ENCODE measurements around the gene GRID2IP.

Gene GRID2IP

GRCh38 chr7:6576024-6576866 is 25.0 kb upstream of the GRID2IP start:
- Histone ChIP-seq H3K9me3 (ENCODE audit: low read length) (no peaks in the 10 kb centered on the region), H3K4me1 (ENCODE audit: insufficient read depth, low read length) (no peaks in the 10 kb centered on the region), H3K36me3 (ENCODE audit: insufficient read depth, low read length) (no peaks in the 10 kb centered on the region), H3K4me3 (ENCODE audit: low read length) (peak overlapping the region; percentile 40), H3K27me3 (ENCODE audit: insufficient read depth, low read length) (no peaks in the 10 kb centered on the region), H2AFZ (ENCODE audit: low read depth, low read length) (no peak overlapping the region)

GRCh38 chr7:6575281-6576023 is 24.2 kb upstream of the GRID2IP start:
- H3K4me1 ChIP-seq (ENCODE audit: insufficient read depth, low read length): no peaks in the 10 kb centered on the region
- H3K27me3 ChIP-seq (ENCODE audit: insufficient read depth, low read length): no peaks in the 10 kb centered on the region
- no peaks in the 10 kb centered on the region for H3K9me3 ChIP-seq (ENCODE audit: low read length)
- no peak overlapping the region for H3K4me3 ChIP-seq (ENCODE audit: low read length)
- H2AFZ ChIP-seq (ENCODE audit: low read depth, low read length): no peak overlapping the region
- H3K36me3 ChIP-seq (ENCODE audit: insufficient read depth, low read length): no peaks in the 10 kb centered on the region

GRCh38 chr7:6571160-6571779 is 20.0 kb upstream of the GRID2IP start:
- Histone ChIP-seq H3K27me3 (ENCODE audit: insufficient read depth, low read length) (no peaks in the 10 kb centered on the region), H3K4me3 (ENCODE audit: low read length) (no peak overlapping the region), H3K9me3 (ENCODE audit: low read length) (no peaks in the 10 kb centered on the region), H2AFZ (ENCODE audit: low read depth, low read length) (no peak overlapping the region), H3K4me1 (ENCODE audit: insufficient read depth, low read length) (no peaks in the 10 kb centered on the region), H3K36me3 (ENCODE audit: insufficient read depth, low read length) (no peaks in the 10 kb centered on the region)

GRCh38 chr7:6567886-6568285 is 16.6 kb upstream of the GRID2IP start:
- no peak overlapping the region for H2AFZ ChIP-seq (ENCODE audit: low read depth, low read length)
- no peak overlapping the region for H3K4me3 ChIP-seq (ENCODE audit: low read length)
- H3K4me1 ChIP-seq (ENCODE audit: insufficient read depth, low read length): no peaks in the 10 kb centered on the region
- no peaks in the 10 kb centered on the region for H3K9me3 ChIP-seq (ENCODE audit: low read length)
- no peaks in the 10 kb centered on the region for H3K27me3 ChIP-seq (ENCODE audit: insufficient read depth, low read length)
- no peaks in the 10 kb centered on the region for H3K36me3 ChIP-seq (ENCODE audit: insufficient read depth, low read length)

GRCh38 chr7:6565655-6566054 is 14.4 kb upstream of the GRID2IP start:
- H3K36me3 ChIP-seq (ENCODE audit: insufficient read depth, low read length): no peaks in the 10 kb centered on the region
- H2AFZ ChIP-seq (ENCODE audit: low read depth, low read length): no peak overlapping the region
- no peak overlapping the region for H3K4me3 ChIP-seq (ENCODE audit: low read length)
- H3K4me1 ChIP-seq (ENCODE audit: insufficient read depth, low read length): no peaks in the 10 kb centered on the region
- H3K27me3 ChIP-seq (ENCODE audit: insufficient read depth, low read length): no peaks in the 10 kb centered on the region
- H3K9me3 ChIP-seq (ENCODE audit: low read length): no peaks in the 10 kb centered on the region

GRCh38 chr7:6563936-6564770 is 12.9 kb upstream of the GRID2IP start:
- H3K9me3 ChIP-seq (ENCODE audit: low read length): no peaks in the 10 kb centered on the region
- no peaks in the 10 kb centered on the region for H3K36me3 ChIP-seq (ENCODE audit: insufficient read depth, low read length)
- no peak overlapping the region for H2AFZ ChIP-seq (ENCODE audit: low read depth, low read length)
- no peaks in the 10 kb centered on the region for H3K4me1 ChIP-seq (ENCODE audit: insufficient read depth, low read length)
- no peak overlapping the region for H3K4me3 ChIP-seq (ENCODE audit: low read length)
- no peaks in the 10 kb centered on the region for H3K27me3 ChIP-seq (ENCODE audit: insufficient read depth, low read length)

GRCh38 chr7:6562106-6562505 is 10.8 kb upstream of the GRID2IP start:
- Histone ChIP-seq H3K27me3 (ENCODE audit: insufficient read depth, low read length) (no peaks in the 10 kb centered on the region), H3K36me3 (ENCODE audit: insufficient read depth, low read length) (no peaks in the 10 kb centered on the region), H3K9me3 (ENCODE audit: low read length) (no peaks in the 10 kb centered on the region), H2AFZ (ENCODE audit: low read depth, low read length) (no peak overlapping the region), H3K4me1 (ENCODE audit: insufficient read depth, low read length) (no peaks in the 10 kb centered on the region), H3K4me3 (ENCODE audit: low read length) (no peak overlapping the region)

GRCh38 chr7:6559896-6560295 is 8.6 kb upstream of the GRID2IP start:
- Histone ChIP-seq H2AFZ (ENCODE audit: low read depth, low read length) (no peak overlapping the region), H3K36me3 (ENCODE audit: insufficient read depth, low read length) (no peaks in the 10 kb centered on the region), H3K4me3 (ENCODE audit: low read length) (no peak overlapping the region), H3K9me3 (ENCODE audit: low read length) (no peaks in the 10 kb centered on the region), H3K4me1 (ENCODE audit: insufficient read depth, low read length) (no peaks in the 10 kb centered on the region), H3K27me3 (ENCODE audit: insufficient read depth, low read length) (no peaks in the 10 kb centered on the region)

GRCh38 chr7:6558837-6559236 is 7.6 kb upstream of the GRID2IP start:
- H3K36me3 ChIP-seq (ENCODE audit: insufficient read depth, low read length): no peaks in the 10 kb centered on the region
- no peaks in the 10 kb centered on the region for H3K4me1 ChIP-seq (ENCODE audit: insufficient read depth, low read length)
- H3K9me3 ChIP-seq (ENCODE audit: low read length): no peaks in the 10 kb centered on the region
- H3K4me3 ChIP-seq (ENCODE audit: low read length): no peak overlapping the region
- H3K27me3 ChIP-seq (ENCODE audit: insufficient read depth, low read length): no peaks in the 10 kb centered on the region
- H2AFZ ChIP-seq (ENCODE audit: low read depth, low read length): no peak overlapping the region

- Histone ChIP-seq H3K9me3 (ENCODE audit: low read length) (no peaks in the 10 kb centered on the region), H3K4me3 (ENCODE audit: low read length) (no peak overlapping the region), H3K36me3 (ENCODE audit: insufficient read depth, low read length) (no peaks in the 10 kb centered on the region), H3K4me1 (ENCODE audit: insufficient read depth, low read length) (no peaks in the 10 kb centered on the region), H2AFZ (ENCODE audit: low read depth, low read length) (no peak overlapping the region), H3K27me3 (ENCODE audit: insufficient read depth, low read length) (no peaks in the 10 kb centered on the region)
Observed at GRCh38 chr7:6556196-6556595, 4.9 kb upstream of the GRID2IP start.

GRCh38 chr7:6554848-6555247 is 3.6 kb upstream of the GRID2IP start:
- H3K4me3 ChIP-seq (ENCODE audit: low read length): no peak overlapping the region
- no peak overlapping the region for H2AFZ ChIP-seq (ENCODE audit: low read depth, low read length)
- no peaks in the 10 kb centered on the region for H3K27me3 ChIP-seq (ENCODE audit: insufficient read depth, low read length)
- H3K4me1 ChIP-seq (ENCODE audit: insufficient read depth, low read length): no peaks in the 10 kb centered on the region
- no peaks in the 10 kb centered on the region for H3K36me3 ChIP-seq (ENCODE audit: insufficient read depth, low read length)
- H3K9me3 ChIP-seq (ENCODE audit: low read length): no peaks in the 10 kb centered on the region

GRCh38 chr7:6553448-6554044 is 2.3 kb upstream of the GRID2IP start:
- H3K4me3 ChIP-seq (ENCODE audit: low read length): no peak overlapping the region
- no peak overlapping the region for H2AFZ ChIP-seq (ENCODE audit: low read depth, low read length)
- H3K9me3 ChIP-seq (ENCODE audit: low read length): no peaks in the 10 kb centered on the region

More at GRCh38 chr7:6553448-6554044, 2.3 kb upstream of the GRID2IP start:
- H3K4me1 ChIP-seq (ENCODE audit: insufficient read depth, low read length): no peaks in the 10 kb centered on the region
- H3K36me3 ChIP-seq (ENCODE audit: insufficient read depth, low read length): no peaks in the 10 kb centered on the region
- no peaks in the 10 kb centered on the region for H3K27me3 ChIP-seq (ENCODE audit: insufficient read depth, low read length)

Measured in neuron (in vitro differentiated cells).